Measurements from ENCODE around the gene CPS1. TPM values are rescaled to one million over a fixed set of nuclear protein-coding genes. Genes with fewer than 3 reads are reported as not detected.

CPS1 gene
- total RNA-seq, 1 experiment from 2014 or later = 20.6 TPM

DNA sequence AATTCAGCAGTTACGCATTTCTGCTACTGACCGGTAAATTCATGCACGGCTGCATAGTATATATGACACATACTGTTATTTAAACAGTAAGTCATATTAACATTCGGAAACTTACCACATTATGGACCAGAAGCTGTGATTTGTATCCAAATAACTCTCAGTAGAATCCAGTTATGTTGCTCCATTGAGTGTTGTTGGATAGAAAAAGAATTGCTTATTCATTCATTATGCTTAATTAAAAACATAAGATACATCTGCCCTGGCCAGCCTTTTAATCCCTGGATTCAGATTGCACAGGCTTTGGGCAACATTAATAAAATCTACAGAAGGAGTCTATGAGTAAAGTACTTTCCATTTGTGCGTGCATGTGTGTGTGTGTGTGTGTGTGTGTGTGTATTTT, 111.3 kb downstream of the CPS1 start:
- BruUV-seq (replicated peaks) = no TSS peak
- CTCF ChIA-PET = no interaction called here
- Mint-ChIP-seq H3K27me3 (ENCODE audit: insufficient read depth, unreplicated experiment) (no peaks in the 10 kb centered on the region), H3K27ac (ENCODE audit: low read depth, unreplicated experiment) (no peak overlapping the region), H3K9me3 (ENCODE audit: unreplicated experiment) (no peaks in the 10 kb centered on the region), H3K36me3 (ENCODE audit: insufficient read depth, unreplicated experiment) (peaks cover 6% of the 10 kb centered on the region), H3K4me3 (ENCODE audit: unreplicated experiment) (no peak overlapping the region), H3K4me1 (ENCODE audit: insufficient read depth, unreplicated experiment) (no peaks in the 10 kb centered on the region)
- intact Hi-C loops (cut with micrococcal nuclease) = no loop called here
- POLR2A ChIA-PET = no interaction called here
- DNase-seq (ENCODE audit: unreplicated experiment) = no peak
- TF ChIP-seq, protein P1, sequence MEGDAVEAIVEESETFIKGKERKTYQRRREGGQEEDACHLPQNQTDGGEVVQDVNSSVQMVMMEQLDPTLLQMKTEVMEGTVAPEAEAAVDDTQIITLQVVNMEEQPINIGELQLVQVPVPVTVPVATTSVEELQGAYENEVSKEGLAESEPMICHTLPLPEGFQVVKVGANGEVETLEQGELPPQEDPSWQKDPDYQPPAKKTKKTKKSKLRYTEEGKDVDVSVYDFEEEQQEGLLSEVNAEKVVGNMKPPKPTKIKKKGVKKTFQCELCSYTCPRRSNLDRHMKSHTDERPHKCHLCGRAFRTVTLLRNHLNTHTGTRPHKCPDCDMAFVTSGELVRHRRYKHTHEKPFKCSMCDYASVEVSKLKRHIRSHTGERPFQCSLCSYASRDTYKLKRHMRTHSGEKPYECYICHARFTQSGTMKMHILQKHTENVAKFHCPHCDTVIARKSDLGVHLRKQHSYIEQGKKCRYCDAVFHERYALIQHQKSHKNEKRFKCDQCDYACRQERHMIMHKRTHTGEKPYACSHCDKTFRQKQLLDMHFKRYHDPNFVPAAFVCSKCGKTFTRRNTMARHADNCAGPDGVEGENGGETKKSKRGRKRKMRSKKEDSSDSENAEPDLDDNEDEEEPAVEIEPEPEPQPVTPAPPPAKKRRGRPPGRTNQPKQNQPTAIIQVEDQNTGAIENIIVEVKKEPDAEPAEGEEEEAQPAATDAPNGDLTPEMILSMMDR (IDR thresholded peaks at IDR 0.05; ENCODE audit: unreplicated experiment) = no peak

DNA sequence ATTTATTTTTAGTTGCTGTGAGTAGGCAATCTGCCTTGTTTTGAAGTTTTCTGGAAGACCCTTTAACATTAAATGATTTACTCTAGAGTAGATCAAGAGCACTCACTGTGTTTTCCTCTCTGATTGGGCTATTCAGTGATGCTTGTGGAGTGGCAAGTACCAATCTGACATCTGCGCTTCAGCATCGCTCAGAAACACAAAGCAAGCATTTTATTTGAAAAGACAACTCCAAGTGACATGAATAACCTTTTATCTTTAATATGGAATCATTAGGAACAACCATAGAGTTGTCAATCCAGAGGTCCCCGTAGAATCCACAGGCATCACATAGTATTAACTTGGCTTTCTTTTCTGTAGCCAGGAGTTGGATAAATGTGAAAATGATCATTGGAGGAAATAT, 114.7 kb downstream of the CPS1 start:
- H3K4me1 Mint-ChIP-seq (ENCODE audit: insufficient read depth, unreplicated experiment) = no peaks in the 10 kb centered on the region
- TF ChIP-seq, protein P1 (IDR thresholded peaks at IDR 0.05; ENCODE audit: unreplicated experiment) = no peak
- ChIA-PET CTCF (interaction anchor here (0.7 kb wide), 1 partner anchor 1307 kb away, joined by 5 read pairs; no protein-coding TSS in a partner anchor), POLR2A (no interaction called here)
- peaks cover 6% of the 10 kb centered on the region for H3K36me3 Mint-ChIP-seq (ENCODE audit: insufficient read depth, unreplicated experiment)
- H3K9me3 Mint-ChIP-seq (ENCODE audit: unreplicated experiment) = no peaks in the 10 kb centered on the region
- no peak for DNase-seq (ENCODE audit: unreplicated experiment)
- intact Hi-C loops (cut with micrococcal nuclease) = no loop called here
- H3K4me3 Mint-ChIP-seq (ENCODE audit: unreplicated experiment) = no peak overlapping the region
- H3K27me3 Mint-ChIP-seq (ENCODE audit: insufficient read depth, unreplicated experiment) = no peaks in the 10 kb centered on the region
- no peak overlapping the region for H3K27ac Mint-ChIP-seq (ENCODE audit: low read depth, unreplicated experiment)
- BruUV-seq (replicated peaks) = no TSS peak

DNA sequence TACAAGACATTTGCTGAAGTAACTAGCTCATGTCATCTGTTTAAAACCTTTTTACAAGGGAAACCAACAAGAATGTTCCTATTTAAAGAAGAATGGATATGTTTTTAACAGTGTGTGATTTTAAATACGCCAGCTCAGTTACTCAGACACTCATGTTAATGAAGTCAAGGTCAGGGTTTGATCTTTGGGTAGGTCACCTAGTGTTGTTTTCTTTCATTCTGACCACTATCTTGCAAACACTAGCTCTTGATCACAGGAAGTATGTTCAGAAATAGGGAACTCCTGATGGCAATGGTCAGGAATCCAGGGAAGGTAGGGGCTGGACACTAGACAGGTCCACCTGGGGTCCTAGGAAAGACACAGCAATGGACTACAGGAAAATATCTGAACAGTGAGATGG, 116.7 kb downstream of the CPS1 start:
- no peak for DNase-seq (ENCODE audit: unreplicated experiment)
- H3K36me3 Mint-ChIP-seq (ENCODE audit: insufficient read depth, unreplicated experiment) = peaks cover 6% of the 10 kb centered on the region
- H3K4me3 Mint-ChIP-seq (ENCODE audit: unreplicated experiment) = no peak overlapping the region
- POLR2A ChIA-PET = no interaction called here
- no peaks in the 10 kb centered on the region for H3K9me3 Mint-ChIP-seq (ENCODE audit: unreplicated experiment)
- H3K27ac Mint-ChIP-seq (ENCODE audit: low read depth, unreplicated experiment) = no peak overlapping the region
- TF ChIP-seq, protein P1 (IDR thresholded peaks at IDR 0.05; ENCODE audit: unreplicated experiment) = no peak
- intact Hi-C loops (cut with micrococcal nuclease) = no loop called here
- H3K27me3 Mint-ChIP-seq (ENCODE audit: insufficient read depth, unreplicated experiment) = no peaks in the 10 kb centered on the region
- CTCF ChIA-PET = no interaction called here
- no peaks in the 10 kb centered on the region for H3K4me1 Mint-ChIP-seq (ENCODE audit: insufficient read depth, unreplicated experiment)
- no TSS peak for BruUV-seq (replicated peaks)

DNA sequence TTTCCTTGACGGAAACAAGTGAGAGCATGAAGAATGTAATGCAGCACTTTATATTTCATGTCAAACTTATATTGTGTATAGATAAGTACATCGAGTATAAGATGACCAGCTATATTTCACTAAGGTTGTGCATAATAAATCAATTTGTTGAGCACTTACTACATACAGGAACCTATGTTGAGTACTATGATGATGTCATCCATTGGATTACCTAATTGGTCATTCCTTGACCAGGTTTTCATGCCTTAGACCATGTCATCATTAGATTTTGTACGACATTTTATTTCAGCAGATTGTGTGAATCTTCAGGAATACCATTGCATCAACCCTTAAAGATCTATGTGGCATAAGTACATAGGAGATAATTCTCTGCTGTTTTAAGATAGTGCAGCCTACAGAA, 119.7 kb downstream of the CPS1 start:
- TF ChIP-seq, protein P1 (IDR thresholded peaks at IDR 0.05; ENCODE audit: unreplicated experiment) = no peak
- DNase-seq (ENCODE audit: unreplicated experiment) = no peak
- Mint-ChIP-seq H3K27ac (ENCODE audit: low read depth, unreplicated experiment) (no peak overlapping the region), H3K9me3 (ENCODE audit: unreplicated experiment) (no peaks in the 10 kb centered on the region), H3K36me3 (ENCODE audit: insufficient read depth, unreplicated experiment) (peaks cover 7% of the 10 kb centered on the region), H3K4me1 (ENCODE audit: insufficient read depth, unreplicated experiment) (no peaks in the 10 kb centered on the region), H3K4me3 (ENCODE audit: unreplicated experiment) (no peak overlapping the region), H3K27me3 (ENCODE audit: insufficient read depth, unreplicated experiment) (no peaks in the 10 kb centered on the region)
- intact Hi-C loops (cut with micrococcal nuclease) = no loop called here
- CTCF ChIA-PET = no interaction called here
- POLR2A ChIA-PET = interaction anchor here (1.1 kb wide), 1 partner anchor 9 kb away, joined by 4 read pairs; no protein-coding TSS in a partner anchor
- BruUV-seq (replicated peaks) = no TSS peak

Data from MCF 10A (cell line).